Uterus (tissue), 4 donors: ENCODE measurements around the gene TYSND1. TPM values are rescaled to one million over a fixed set of nuclear protein-coding genes. Genes with fewer than 3 reads are reported as not detected.
A peak's percentile ranks its signal among the peaks of the same experiment; 100 is the strongest.

Source experiments
- DNase-seq, 2 donors: peaks; one replicate each; pipeline ENCODE4 v3.0.0-alpha.2; 2019 to 2020
- H3K27ac ChIP-seq, 2 donors: fragments of 200-600 bp; sonication (generic); 1 replicate in 1 of 2; 2 replicates in 1 of 2; pipeline ENCODE4 v1.5.1; 2016 to 2018
- H3K27me3 ChIP-seq, 2 donors: fragments of 200-600 bp; sonication (generic); one replicate each; pipeline ENCODE4 v1.5.1; 2018 to 2019; ENCODE audit warnings: control low read depth in 1 of 2
- H3K36me3 ChIP-seq, 2 donors: fragments of 200-600 bp; sonication (generic); one replicate each; pipeline ENCODE4 v1.5.1; 2019; ENCODE audit warnings: control low read depth in 1 of 2
- H3K4me1 ChIP-seq, 2 donors: fragments of 200-600 bp; sonication (generic); one replicate each; pipeline ENCODE4 v1.5.1; 2018 to 2019; ENCODE audit warnings: control low read depth in 1 of 2
- H3K4me3 ChIP-seq, 2 donors: fragments of 200-600 bp; sonication (generic); 1 replicate in 1 of 2; 2 replicates in 1 of 2; pipeline ENCODE4 v1.5.1; 2018 to 2019; ENCODE audit warnings: mild to moderate bottlenecking in 1 of 2
- H3K9me3 ChIP-seq, 2 donors: fragments of 200-600 bp; sonication (generic); one replicate each; pipeline ENCODE4 v1.5.1; 2019; ENCODE audit warnings: control low read depth in 1 of 2
- POLR2A ChIP-seq, 2 donors: fragments of 450-650 bp; IDR thresholded peaks; one replicate each; pipeline ENCODE4 v1.6.1; 2016; ENCODE audit warnings: antibody characterized with exemption in 2 of 2, mild to moderate bottlenecking in 1 of 2, moderate library complexity in 1 of 2
- intact Hi-C: fragments of 100-400 bp; cut with DNase I; formaldehyde crosslinking; loops from one replicate; pipeline ENCODE4 v1.15.1; 2023; ENCODE audit warnings: low total_unique reads
- total RNA-seq, 4 donors: library from RNA; depleted of rRNA in 3 of 4; stranded (reverse); fragments of >200 nt in 3 of 4; gene quantifications; one replicate each; pipeline versions ENCODE4 v1.1.0 to v1.2.4, GENCODE V29; 2014 to 2023
- TF ChIP-seq, protein P1 (sequence below), 4 experiments: fragments of 200-600 bp in 2 of 4; fragments of 450-650 bp in 2 of 4; sonication (generic) in 2 of 4; IDR thresholded peaks; one replicate each; pipeline ENCODE4 v1.5.1; 2016 to 2019; ENCODE audit warnings: antibody characterized with exemption in 4 of 4, mild to moderate bottlenecking in 2 of 4, moderate library complexity in 1 of 4
- donor health status: DM: yes; HTN: yes; CAD: no.

The TYSND1 gene
- total RNA-seq, 4 donors from 2014 or later, result 5.4 to 15.9 (median 12.7) TPM

- TF ChIP-seq, protein P1, sequence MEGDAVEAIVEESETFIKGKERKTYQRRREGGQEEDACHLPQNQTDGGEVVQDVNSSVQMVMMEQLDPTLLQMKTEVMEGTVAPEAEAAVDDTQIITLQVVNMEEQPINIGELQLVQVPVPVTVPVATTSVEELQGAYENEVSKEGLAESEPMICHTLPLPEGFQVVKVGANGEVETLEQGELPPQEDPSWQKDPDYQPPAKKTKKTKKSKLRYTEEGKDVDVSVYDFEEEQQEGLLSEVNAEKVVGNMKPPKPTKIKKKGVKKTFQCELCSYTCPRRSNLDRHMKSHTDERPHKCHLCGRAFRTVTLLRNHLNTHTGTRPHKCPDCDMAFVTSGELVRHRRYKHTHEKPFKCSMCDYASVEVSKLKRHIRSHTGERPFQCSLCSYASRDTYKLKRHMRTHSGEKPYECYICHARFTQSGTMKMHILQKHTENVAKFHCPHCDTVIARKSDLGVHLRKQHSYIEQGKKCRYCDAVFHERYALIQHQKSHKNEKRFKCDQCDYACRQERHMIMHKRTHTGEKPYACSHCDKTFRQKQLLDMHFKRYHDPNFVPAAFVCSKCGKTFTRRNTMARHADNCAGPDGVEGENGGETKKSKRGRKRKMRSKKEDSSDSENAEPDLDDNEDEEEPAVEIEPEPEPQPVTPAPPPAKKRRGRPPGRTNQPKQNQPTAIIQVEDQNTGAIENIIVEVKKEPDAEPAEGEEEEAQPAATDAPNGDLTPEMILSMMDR (IDR thresholded peaks at IDR 0.05), result no peak
- no peak for TF ChIP-seq POLR2A (IDR thresholded peaks at IDR 0.05)
- Histone ChIP-seq H3K27ac (no peak overlapping the region), H3K9me3 (no peaks in the 10 kb centered on the region), H3K36me3 (no peaks in the 10 kb centered on the region), H3K4me1 (peaks cover 0 to 5% of the 10 kb centered on the region in 2 donors), H3K27me3 (no peaks in the 10 kb centered on the region), H3K4me3 (no peak overlapping the region)
- DNase-seq, result peak in 1 of 2 donors; percentile 3
- intact Hi-C loops, result no loop called here
Observed at GRCh38 chr10:70135046-70135445, 11.5 kb downstream of the TYSND1 start.

DNA sequence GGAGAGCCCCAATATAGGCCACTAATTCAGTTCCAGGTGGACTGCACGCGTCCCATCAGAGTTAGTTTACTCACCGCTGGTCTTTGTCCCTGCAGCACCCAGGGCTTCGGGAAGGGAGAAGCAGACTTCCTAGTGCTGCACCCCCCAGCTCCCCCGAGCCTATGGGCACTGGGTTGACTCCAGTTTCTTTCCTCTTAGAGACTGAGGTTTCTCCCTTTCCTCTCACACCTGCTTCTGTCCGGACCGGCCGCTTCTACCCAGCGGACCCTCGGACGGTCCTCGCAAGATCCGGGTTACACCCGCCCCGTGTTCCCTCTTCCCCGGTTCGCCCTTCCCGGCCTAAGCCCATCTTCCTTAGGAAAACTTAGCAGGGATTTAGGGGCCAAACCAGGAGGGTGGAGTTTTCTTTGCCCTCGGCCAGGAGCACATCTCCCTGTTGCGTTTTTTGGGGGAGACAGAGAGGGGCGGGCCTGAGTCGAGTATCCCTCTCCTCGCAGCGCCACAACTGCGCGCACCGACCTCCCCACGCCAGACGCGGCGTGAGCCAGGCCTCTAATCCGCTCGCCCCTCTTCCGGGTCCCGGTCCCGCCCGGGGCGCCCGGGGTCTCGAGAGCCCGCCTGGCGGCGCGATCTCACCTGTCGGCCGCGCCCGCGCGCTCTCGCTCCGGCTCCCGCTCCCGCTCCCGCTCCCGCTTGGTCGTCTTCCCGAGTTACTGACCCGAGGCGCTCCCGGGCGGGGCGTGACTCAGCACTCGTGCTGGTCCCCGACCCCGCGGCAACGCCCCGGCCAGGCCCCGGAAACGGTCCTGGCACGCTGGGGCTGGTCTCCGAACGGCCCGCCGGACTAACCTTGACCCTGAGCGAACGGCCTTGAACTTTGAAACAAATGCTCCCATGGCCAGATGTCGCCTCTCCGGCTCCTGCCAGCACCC, 14.1 kb downstream of the TYSND1 start, which contains the start of gene AIFM2:
Gene AIFM2, minus strand, starts transcription at position 728 of the 932 bp plus-strand sequence. CDS start 8,741 bp downstream, outside the sequence.
- H3K27ac ChIP-seq, result peak within 1 kb of the TSS; percentile 70 to 77
- TF ChIP-seq, protein P1 (IDR thresholded peaks at IDR 0.05), result peak in 3 of 4 experiments; percentile 8 to 16 (median 13)
- no peak for TF ChIP-seq POLR2A (IDR thresholded peaks at IDR 0.05)
- H3K9me3 ChIP-seq, result no peaks in the 10 kb centered on the region
- DNase-seq, result peak; percentile 72 to 75
- H3K36me3 ChIP-seq, result no peaks in the 10 kb centered on the region
- H3K4me1 ChIP-seq, result peaks cover 0 to 5% of the 10 kb centered on the region in 2 donors
- intact Hi-C loops, result no loop called here
- no peaks in the 10 kb centered on the region for H3K27me3 ChIP-seq
- H3K4me3 ChIP-seq, result peak within 1 kb of the TSS; percentile 58 to 85

DNA sequence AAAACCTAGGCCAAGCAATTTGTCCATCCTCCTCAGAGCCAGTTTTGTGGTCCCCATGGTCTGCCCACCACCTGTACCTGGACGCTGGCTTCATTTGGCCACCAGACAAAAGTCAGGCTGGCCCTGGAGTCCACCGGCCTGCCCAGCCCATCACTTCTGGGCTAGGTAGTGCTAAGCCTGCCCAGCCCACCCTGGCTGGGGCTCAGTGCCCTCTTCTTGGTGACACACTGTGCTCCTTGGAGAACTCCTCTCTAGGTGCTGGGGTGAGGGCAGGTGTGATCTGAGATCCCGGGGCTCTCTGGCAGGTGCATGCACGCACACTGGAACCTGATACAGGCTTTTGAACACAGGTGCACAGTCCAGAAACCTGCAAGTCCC, 15.0 kb downstream of the TYSND1 start:
- H3K4me1 ChIP-seq, result peaks cover 0 to 5% of the 10 kb centered on the region in 2 donors
- H3K9me3 ChIP-seq, result no peaks in the 10 kb centered on the region
- DNase-seq, result no peak
- peak overlapping the region in 1 of 2 donors; percentile 85 for H3K4me3 ChIP-seq
- H3K36me3 ChIP-seq, result no peaks in the 10 kb centered on the region
- peak overlapping the region in 1 of 2 donors; percentile 24 for H3K27ac ChIP-seq
- intact Hi-C loops, result no loop called here
- no peaks in the 10 kb centered on the region for H3K27me3 ChIP-seq
- TF ChIP-seq, protein P1 (IDR thresholded peaks at IDR 0.05), result no peak
- no peak for TF ChIP-seq POLR2A (IDR thresholded peaks at IDR 0.05)

- TF ChIP-seq POLR2A (IDR thresholded peaks at IDR 0.05), result no peak
- TF ChIP-seq, protein P1 (IDR thresholded peaks at IDR 0.05), result no peak
- Histone ChIP-seq H3K4me1 (peaks cover 0 to 5% of the 10 kb centered on the region in 2 donors), H3K4me3 (no peak overlapping the region), H3K27ac (peak overlapping the region in 1 of 2 donors; percentile 24), H3K36me3 (no peaks in the 10 kb centered on the region), H3K9me3 (no peaks in the 10 kb centered on the region), H3K27me3 (no peaks in the 10 kb centered on the region)
- DNase-seq, result no peak
- intact Hi-C loops, result no loop called here
Observed at GRCh38 chr10:70130878-70131559, 15.5 kb downstream of the TYSND1 start.
